ENCODE data around the gene MEIOSIN.

Gene MEIOSIN

DNA sequence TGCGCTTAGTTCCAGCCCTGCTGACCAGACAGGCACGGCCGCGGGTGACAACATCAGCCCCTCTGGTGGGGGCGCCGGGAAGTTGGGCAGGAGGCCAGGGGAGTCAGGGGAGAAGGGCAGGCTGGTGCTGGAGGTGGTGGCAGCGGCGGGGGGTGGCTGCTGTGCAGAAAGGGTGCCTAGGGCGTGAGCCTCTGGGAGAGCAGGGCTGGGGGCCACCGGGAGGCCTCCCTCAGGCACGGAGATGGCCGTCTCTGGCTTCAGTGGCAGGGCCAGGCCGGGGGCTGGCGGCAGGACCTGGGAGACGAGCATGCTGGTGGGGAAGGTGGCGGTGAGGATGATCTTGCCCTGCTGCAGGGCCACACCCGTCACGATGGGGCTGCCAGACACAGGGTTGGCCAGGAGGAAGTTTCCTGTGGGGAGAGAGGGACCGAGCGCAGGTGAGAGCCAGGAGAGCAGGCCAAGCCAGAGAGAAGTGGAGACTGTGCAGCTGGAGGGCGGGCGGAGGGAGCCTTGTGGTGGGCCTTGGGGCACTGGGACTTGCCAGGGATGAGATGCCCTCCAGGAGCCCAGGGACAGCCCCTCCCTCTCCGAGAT, 32.6 kb downstream of the MEIOSIN start:
- no peak for DNase-seq

DNA sequence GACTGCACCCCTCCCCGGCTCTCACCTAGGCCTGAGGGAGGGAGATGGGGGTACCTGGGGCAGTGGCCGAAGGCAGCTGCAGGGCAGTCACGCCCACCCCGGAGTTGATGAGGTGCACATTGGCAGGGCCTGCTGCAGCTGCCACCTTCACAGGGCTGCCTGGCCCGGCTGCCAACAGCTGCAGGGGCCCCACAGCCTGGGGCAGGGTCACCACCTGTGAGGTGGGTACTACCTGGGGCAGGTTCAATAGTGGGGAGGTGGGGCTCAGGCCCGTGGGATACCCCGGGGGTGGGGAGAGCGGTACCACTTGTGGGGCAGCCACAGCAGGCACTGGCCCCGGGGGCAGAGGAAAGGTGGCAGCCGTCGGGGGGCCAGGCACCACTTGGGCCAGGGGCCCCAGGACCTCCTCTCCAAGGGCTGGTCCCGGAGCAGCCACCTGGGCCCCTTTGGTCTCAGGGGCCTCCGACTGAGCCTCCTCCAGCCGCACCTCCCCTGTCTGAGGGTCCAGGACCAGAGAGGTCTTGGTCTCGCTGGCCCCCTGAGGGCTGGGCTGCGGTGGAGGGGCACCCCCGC, 33.1 kb downstream of the MEIOSIN start:
- DNase-seq, result no peak

DNA sequence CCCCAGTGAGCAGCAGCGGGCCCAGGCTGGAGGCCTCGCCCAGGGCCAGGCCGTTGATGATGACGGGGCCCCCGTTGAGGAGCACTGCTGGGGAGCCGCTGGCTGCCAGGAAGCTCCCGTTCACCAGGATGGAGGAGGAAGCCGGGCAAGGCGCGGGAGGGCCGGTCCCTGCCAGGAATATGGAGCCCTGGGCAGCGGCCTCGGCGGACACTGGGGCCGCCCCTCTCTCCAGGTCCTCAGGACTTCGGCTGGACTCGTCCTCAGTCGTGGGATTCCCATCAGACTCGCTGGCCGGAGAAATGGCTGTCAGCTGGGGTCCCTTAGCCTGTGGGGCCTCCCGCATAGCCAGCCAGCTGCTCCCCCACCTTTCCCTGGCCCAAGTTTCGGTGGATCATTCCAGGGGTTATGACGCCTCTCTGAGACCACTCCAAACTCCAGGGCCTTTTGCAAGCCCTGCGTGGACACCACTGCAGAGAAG, 33.7 kb downstream of the MEIOSIN start:
- no peak for DNase-seq

DNA sequence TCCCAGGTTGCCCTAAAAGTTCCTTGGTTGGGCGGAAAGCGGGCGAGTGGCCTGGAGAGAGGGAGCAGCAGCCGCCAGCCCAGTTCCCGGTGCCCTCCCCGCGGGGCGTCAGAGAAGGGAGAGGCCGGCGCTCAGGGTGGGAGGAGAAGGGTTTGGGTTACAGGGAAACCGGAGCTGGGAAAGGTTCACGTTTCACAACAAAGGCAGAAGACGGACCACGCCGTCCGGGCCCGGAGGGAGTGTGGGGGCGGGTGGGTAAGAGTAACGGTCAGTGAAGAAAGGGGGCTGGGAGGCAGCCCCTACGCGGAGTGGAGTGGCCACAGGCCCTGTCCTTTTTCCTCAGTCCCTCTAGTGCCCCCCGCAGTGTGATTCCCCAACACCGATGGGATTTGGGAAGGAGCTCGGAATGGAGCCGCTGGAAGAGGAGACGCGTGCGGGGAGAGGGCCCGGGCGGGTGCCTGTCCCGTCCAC, 34.2 kb downstream of the MEIOSIN start:
- no peak for DNase-seq

- no peak for DNase-seq
Measured at GRCh38 chr19:45767881-45768654, 34.8 kb downstream of the MEIOSIN start.

GRCh38 chr19:45768655-45768983, 35.4 kb downstream of the MEIOSIN start:
- DNase-seq, result no peak

DNA sequence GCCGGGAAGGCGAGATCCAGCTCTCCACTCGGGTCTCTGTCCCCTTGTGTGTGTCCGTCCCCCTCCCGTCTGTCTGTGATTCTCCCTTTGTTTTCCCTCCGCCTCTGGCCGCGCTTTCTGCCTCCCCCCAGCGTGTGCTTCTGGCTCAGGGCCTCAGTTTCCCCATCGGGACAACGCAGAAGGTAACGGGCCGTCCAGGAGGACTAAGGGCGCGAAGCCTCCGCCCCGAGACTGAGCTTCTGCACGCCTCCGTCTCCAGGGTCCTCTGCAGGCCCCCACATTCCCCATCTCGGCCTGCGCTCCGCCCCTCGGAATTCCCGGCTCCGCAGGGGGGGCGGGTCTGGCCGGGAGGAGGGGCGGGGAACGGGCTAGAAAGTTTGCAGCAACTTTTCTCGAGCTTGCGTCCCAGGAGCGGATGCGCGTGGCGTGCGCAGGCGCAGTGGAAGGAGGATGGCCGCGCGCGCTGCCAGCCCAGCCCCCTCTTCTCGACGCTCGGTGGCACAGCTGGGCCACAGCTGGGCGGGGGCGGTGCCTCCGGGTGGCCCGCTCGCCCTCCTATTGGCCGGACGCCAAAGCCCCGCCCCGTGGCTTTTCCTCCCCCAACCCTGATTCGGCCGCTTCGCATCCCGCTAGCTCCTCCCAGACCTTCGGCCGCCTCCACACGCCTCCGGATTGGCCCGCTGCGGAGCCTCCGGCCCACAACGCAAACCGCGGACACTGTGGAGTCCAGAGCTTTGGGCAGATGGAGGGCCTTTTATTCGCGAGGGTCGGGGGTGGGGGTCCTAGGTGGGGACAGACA, 35.9 kb downstream of the MEIOSIN start, which contains the start of gene SIX5:
Gene SIX5 (minus strand): TSS at position 269 of the 799 bp plus-strand sequence. CDS start 408 bp downstream, outside the sequence.
- peak; percentile 90 for DNase-seq

DNA sequence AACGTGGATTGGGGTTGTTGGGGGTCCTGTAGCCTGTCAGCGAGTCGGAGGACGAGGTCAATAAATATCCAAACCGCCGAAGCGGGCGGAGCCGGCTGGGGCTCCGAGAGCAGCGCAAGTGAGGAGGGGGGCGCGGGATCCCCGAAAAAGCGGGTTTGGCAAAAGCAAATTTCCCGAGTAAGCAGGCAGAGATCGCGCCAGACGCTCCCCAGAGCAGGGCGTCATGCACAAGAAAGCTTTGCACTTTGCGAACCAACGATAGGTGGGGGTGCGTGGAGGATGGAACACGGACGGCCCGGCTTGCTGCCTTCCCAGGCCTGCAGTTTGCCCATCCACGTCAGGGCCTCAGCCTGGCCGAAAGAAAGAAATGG, 36.6 kb downstream of the MEIOSIN start:
- no peak for DNase-seq

- peak; percentile 96 for DNase-seq
Measured at GRCh38 chr19:45770192-45771101, 37.2 kb downstream of the MEIOSIN start.

DNA sequence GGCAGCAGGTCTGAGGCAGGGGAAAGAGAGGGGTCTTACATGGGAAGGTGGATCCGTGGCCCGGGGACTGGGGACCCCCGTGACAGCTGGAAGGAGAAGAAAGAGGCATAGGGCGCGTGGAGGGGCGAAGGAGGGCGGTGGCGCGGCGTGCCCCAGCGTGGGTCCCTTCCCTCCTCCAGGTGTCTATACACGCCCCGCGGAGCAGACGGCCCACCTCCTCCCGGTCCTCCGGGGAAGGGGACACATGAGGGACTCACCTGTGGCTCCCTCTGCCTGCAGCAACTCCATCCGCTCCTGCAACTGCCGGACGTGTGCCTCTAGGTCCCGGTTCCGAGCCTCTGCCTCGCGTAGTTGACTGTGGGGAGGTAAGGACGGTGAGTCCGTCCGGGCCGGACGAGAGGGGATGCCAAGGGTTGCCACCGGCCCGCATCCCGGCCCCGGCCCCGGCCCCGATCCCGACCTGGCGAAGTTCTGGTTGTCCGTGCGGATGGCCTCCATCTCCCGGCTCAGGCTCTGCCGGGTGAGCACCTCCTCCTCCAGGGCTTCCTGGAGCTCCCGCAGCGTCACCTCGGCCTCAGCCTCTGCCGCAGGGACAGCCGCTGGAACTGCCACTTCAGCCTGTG, 38.2 kb downstream of the MEIOSIN start:
- DNase-seq, result no peak

- DNase-seq, result no peak
Measured at GRCh38 chr19:45772130-45772840, 39.0 kb downstream of the MEIOSIN start.

DNA sequence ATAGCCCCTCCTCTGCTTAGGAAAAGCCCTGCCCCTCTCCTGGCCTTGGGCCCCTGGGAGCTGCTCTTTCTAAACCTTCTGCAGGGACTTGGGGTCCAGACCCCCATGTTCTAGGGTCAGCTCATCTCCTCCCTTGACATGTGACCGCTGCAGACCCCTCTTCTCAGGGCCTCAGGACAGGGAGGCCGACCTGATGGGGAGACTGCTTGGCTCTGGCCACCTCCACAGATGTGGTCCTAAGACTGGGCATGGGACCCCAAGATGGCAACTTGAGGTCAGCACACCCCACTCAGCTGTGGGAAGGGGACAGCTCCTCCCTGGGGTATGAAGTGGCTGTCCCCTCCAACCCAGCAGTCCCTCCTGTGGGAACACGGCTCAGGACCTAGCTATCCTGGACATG, 39.7 kb downstream of the MEIOSIN start:
- DNase-seq, result no peak

DNA sequence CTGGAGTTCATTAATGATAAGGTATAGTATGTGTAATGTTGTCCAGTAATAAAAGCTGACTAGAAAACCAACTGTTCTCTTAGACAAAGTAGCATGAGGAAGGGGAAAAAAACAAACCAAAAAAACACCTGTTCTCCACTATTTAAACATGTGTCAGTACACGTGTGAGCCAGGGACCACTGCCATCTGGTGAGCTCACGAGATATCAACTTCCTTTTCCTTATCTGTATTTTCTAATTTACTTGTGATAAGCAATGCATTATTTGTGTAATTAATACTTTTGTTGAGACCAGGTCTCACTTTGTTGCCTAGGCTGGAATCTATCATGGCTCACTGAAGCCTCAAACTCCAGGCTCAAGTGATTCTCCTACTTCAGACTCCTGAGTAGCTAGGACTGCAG, 40.1 kb downstream of the MEIOSIN start:
- no peak for DNase-seq

GRCh38 chr19:45774765-45775164, 41.5 kb downstream of the MEIOSIN start:
- DNase-seq, result no peak

DNA sequence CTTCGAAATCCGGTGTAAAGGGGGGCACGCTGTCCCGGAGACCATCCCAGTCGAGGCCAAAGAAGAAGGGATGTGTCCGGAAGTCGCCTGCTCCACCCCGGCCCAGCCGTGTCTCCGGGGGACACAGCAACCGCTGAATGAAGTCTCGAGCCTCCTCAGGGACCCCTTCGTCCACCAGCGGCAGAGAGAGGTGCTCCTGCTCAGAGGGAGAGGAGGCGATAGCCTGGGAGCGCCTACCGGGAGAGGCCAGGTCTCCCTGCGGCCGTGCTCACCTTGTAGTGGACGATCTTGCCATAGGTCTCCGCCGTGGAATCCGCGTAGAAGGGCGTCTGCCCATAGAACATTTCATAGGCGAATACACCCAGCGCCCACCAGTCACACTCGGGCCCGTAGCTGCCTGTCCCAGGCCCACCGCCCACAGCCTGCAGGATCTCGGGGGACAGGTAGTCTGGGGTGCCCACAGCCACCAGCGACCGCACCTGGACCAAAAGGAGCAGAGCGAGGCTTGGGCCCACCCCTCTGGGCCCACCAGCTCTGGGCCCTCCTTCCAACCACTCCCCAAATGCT, 44.2 kb downstream of the MEIOSIN start:
- no peak for DNase-seq

DNA sequence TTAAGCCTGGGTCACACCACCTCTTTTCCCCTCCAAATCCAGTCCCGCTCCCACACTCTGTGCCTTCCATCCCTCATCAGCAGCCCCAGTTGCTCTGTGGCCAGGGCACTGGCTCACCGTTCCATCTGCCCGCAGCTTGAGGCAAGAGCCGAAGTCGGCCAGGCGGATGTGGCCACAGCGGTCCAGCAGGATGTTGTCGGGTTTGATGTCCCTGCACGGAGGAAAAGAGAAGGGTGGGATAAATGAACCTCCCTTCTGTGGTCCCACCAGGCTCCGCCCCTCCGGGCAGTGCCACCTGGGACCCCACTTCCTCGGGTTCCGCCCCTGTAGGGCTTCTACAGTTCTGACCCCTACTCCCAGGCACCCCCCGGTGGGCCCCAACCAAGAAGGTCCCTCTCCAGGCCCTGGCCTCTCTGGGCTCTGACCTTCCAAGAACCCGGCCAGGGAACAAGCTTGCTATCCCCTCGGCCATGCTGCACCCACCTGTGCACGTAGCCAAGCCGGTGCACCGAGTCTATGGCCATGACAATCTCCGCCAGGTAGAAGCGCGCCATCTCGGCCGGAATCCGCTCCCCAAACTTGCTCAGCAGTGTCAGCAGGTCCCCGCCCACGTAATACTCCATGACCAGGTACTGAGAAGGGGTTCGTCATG, 44.9 kb downstream of the MEIOSIN start:
- DNase-seq, result no peak

DNA sequence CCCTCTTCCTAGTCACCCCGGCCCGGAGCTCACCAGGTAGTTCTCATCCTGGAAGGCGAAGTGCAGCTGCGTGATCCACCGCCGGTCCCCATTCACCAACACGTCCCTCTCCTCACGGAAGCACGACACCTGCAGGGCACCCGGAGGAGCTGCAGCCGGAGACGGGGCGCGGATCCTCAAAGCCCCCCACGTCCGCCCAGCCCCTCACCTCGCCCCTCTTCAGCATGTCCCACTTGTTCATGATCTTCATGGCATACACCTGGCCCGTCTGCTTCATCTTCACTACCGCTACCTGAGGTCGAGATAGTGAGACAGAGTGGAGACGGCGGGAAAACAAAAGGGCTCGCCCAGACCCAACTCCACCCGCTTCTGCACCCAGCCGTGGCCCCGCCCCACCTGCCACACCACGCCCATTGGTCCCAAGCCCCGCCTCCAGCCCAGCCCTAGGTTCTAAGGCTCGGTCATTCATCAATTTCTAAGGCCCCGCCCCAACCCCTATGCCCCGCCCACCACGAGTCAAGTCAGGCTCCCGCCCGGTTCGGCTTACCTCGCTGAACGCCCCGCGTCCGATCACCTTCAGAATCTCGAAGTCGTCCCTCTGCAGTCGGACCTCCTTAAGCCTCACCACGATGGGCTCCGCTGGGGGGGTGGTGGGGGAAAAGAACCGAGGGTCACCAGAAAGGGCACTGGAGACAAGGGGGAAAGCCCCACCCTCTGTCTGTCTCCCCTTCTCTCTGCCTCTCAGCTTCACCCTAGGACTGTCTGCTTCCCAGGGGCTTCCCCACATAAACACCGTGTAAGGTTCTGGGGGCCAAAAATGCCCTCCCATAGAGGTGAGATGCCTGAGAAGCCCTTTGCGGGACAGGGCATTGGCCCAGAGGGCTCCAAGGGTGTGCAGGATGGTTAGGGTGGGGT, 46.2 kb downstream of the MEIOSIN start:
- DNase-seq, result peak; percentile 83

- DNase-seq, result no peak
Measured at GRCh38 chr19:45780146-45780447, 46.9 kb downstream of the MEIOSIN start.

Data from NCI-H1694 treated with DMSO at 0.1 percent for 48 hours (cell line).